ENCODE results near the gene NTF3.
"Not testable (repeated sequence)": the region's sequence is repeated elsewhere in the genome, so short reads cannot be mapped to it uniquely, and the experiment has no call there.

The NTF3 gene

DNA sequence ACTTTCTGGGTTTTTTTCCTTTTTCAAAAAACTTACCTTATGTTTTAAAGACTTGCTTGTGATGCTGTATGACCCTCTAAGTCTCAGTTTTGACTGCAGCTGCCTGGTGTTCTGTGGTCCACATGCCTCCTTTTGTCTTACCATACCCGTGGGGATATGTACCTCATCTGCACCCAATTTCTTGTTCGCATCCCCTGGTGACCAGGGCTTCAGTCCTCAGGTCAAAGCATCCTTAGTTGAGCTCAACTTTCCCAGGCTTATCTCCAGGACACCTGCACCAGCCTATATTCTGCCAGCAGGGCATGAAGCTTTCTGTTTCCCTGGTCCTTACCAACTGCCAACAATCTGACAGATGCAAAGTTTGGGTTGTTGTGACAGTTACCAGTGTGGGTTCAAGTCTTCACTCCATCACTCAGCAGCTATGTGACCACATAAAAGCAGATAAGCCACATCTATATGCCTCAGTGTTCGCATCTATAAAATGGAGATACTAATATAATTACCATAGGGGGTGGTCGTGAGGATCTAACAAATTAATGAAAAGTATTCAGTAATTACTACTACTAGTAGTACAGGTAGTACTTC, 94.0 kb downstream of the NTF3 start:
- Histone ChIP-seq H3K4me1 (ENCODE audit: low read length) (no peaks in the 10 kb centered on the region), H3K27me3 (ENCODE audit: low read depth, low read length) (0 out of 2 replicates have a peak, but pooled peaks cover 11% of the 10 kb centered on the region), H3K36me3 (replicated peaks; ENCODE audit: low read depth, low read length) (no peaks in the 10 kb centered on the region), H3K4me2 (ENCODE audit: low read length) (no peak overlapping the region), H3K27ac (ENCODE audit: low read length) (no peak overlapping the region), H3K9me3 (ENCODE audit: insufficient read depth, low read length) (no peaks in the 10 kb centered on the region), H3K4me3 (ENCODE audit: low read length) (no peak overlapping the region), H3K79me2 (ENCODE audit: low read length) (no peaks in the 10 kb centered on the region), H2AFZ (ENCODE audit: low read depth, low read length) (no peak overlapping the region), H3K9ac (ENCODE audit: low read length) (no peak overlapping the region), H4K20me1 (ENCODE audit: insufficient read depth, low read length) (no peaks in the 10 kb centered on the region)
- TF ChIP-seq EZH2phosphoT487 (IDR thresholded peaks at IDR 0.05; ENCODE audit: low read depth), result no peak
- TF ChIP-seq, protein P1, sequence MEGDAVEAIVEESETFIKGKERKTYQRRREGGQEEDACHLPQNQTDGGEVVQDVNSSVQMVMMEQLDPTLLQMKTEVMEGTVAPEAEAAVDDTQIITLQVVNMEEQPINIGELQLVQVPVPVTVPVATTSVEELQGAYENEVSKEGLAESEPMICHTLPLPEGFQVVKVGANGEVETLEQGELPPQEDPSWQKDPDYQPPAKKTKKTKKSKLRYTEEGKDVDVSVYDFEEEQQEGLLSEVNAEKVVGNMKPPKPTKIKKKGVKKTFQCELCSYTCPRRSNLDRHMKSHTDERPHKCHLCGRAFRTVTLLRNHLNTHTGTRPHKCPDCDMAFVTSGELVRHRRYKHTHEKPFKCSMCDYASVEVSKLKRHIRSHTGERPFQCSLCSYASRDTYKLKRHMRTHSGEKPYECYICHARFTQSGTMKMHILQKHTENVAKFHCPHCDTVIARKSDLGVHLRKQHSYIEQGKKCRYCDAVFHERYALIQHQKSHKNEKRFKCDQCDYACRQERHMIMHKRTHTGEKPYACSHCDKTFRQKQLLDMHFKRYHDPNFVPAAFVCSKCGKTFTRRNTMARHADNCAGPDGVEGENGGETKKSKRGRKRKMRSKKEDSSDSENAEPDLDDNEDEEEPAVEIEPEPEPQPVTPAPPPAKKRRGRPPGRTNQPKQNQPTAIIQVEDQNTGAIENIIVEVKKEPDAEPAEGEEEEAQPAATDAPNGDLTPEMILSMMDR (IDR thresholded peaks at IDR 0.05; ENCODE audit: low read depth, low read length), result no peak

DNA sequence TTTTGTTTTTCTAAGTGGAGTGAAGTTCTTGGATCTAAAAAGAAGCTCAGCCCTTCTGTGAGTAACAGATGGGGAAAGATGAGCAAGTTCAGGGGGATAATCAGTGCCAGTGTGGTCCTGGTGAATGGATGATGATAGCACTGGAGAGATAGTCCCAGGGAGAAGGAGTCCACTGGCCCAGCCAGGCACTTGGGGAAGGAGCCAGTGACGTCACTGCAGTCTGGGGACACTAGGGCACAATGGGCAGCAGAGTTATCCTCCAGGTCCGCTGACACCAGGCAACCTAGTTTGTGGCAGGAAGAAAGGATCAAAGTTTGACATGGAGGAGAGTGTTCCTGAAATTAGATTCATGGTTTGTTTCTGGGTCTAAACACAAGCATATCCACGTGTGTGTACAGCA, 101.5 kb downstream of the NTF3 start:
- H3K27me3 ChIP-seq (ENCODE audit: low read depth, low read length), result peaks cover 20% of the 10 kb centered on the region
- no peak overlapping the region for H3K4me2 ChIP-seq (ENCODE audit: low read length)
- H4K20me1 ChIP-seq (ENCODE audit: insufficient read depth, low read length), result no peaks in the 10 kb centered on the region
- no peaks in the 10 kb centered on the region for H3K79me2 ChIP-seq (ENCODE audit: low read length)
- no peaks in the 10 kb centered on the region for H3K9me3 ChIP-seq (ENCODE audit: insufficient read depth, low read length)
- no peak overlapping the region for H3K4me3 ChIP-seq (ENCODE audit: low read length)
- H3K4me1 ChIP-seq (ENCODE audit: low read length), result no peaks in the 10 kb centered on the region
- H3K36me3 ChIP-seq (replicated peaks; ENCODE audit: low read depth, low read length), result no peaks in the 10 kb centered on the region
- TF ChIP-seq EZH2phosphoT487 (IDR thresholded peaks at IDR 0.05; ENCODE audit: low read depth), result no peak
- TF ChIP-seq, protein P1 (IDR thresholded peaks at IDR 0.05; ENCODE audit: low read depth, low read length), result no peak
- H3K9ac ChIP-seq (ENCODE audit: low read length), result no peak overlapping the region
- H2AFZ ChIP-seq (ENCODE audit: low read depth, low read length), result no peak overlapping the region
- no peak overlapping the region for H3K27ac ChIP-seq (ENCODE audit: low read length)

DNA sequence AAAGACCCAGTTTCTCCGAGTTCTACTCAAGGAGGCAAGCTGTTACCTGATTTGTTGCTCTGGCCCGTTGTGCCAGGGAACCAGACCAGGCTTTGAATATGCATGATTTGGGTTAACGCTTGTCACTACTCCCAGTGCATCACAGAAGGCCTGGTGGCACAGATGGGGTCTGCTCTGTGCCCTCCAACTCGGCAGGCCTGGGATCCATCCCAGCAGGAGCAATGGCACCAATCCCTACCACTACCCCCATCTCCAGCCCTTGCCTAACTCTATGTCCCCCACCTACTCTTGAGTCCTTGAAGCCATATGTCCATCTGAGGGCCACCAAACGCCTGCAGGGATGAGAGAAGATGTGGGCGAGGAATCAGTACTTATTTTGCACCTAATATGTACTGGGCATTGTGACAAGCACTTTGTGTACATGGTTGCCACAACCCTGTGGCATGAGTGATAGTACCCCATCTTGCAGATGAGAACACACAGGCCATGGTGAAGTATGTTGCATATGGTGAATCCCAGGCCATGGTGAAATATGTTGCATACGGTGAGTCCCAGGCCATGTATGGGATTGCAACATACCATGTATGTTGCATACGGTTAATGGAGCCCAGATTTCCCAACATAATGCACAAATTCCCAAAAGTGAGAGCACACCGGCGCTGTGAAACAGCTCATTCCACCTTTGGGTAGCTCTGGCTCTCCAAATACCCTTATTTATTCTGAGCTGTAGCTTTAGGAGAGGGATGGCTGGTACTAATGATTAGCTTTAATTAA, 102.7 kb downstream of the NTF3 start:
- Histone ChIP-seq H3K36me3 (replicated peaks; ENCODE audit: low read depth, low read length) (no peaks in the 10 kb centered on the region), H3K4me1 (ENCODE audit: low read length) (no peaks in the 10 kb centered on the region), H4K20me1 (ENCODE audit: insufficient read depth, low read length) (no peaks in the 10 kb centered on the region), H3K4me3 (ENCODE audit: low read length) (no peak overlapping the region), H3K9ac (ENCODE audit: low read length) (no peak overlapping the region), H3K4me2 (ENCODE audit: low read length) (no peak overlapping the region), H3K27ac (ENCODE audit: low read length) (no peak overlapping the region), H3K9me3 (ENCODE audit: insufficient read depth, low read length) (no peaks in the 10 kb centered on the region), H2AFZ (ENCODE audit: low read depth, low read length) (no peak overlapping the region), H3K27me3 (ENCODE audit: low read depth, low read length) (peaks cover 21% of the 10 kb centered on the region), H3K79me2 (ENCODE audit: low read length) (no peaks in the 10 kb centered on the region)
- TF ChIP-seq, protein P1 (IDR thresholded peaks at IDR 0.05; ENCODE audit: low read depth, low read length), result no peak
- no peak for TF ChIP-seq EZH2phosphoT487 (IDR thresholded peaks at IDR 0.05; ENCODE audit: low read depth)

DNA sequence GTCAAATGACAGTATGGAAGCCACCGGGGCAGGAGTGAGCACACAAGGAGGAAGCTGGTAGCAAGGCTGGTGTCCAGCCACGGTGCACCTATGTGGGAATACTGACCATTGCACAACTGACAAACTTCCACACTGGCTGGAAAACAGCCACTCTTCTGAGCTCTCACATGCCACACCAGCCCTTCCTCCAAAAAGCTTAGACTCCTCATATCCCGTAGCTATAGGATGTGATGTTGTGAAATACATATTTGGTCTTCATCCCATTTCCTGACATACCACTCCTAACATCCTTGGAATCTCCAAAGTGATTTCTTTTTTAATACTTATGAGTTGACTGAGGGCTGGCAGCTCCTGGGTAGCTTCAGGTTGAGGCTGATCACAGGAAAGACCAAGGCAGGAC, 103.6 kb downstream of the NTF3 start:
- no peak overlapping the region for H2AFZ ChIP-seq (ENCODE audit: low read depth, low read length)
- H3K27me3 ChIP-seq (ENCODE audit: low read depth, low read length), result peaks cover 21% of the 10 kb centered on the region
- H3K9ac ChIP-seq (ENCODE audit: low read length), result no peak overlapping the region
- no peak overlapping the region for H3K4me2 ChIP-seq (ENCODE audit: low read length)
- no peak for TF ChIP-seq EZH2phosphoT487 (IDR thresholded peaks at IDR 0.05; ENCODE audit: low read depth)
- TF ChIP-seq, protein P1 (IDR thresholded peaks at IDR 0.05; ENCODE audit: low read depth, low read length), result no peak
- no peak overlapping the region for H3K4me3 ChIP-seq (ENCODE audit: low read length)
- no peaks in the 10 kb centered on the region for H3K36me3 ChIP-seq (replicated peaks; ENCODE audit: low read depth, low read length)
- H3K79me2 ChIP-seq (ENCODE audit: low read length), result no peaks in the 10 kb centered on the region
- H4K20me1 ChIP-seq (ENCODE audit: insufficient read depth, low read length), result no peaks in the 10 kb centered on the region
- H3K4me1 ChIP-seq (ENCODE audit: low read length), result no peaks in the 10 kb centered on the region
- H3K27ac ChIP-seq (ENCODE audit: low read length), result no peak overlapping the region
- H3K9me3 ChIP-seq (ENCODE audit: insufficient read depth, low read length), result no peaks in the 10 kb centered on the region

DNA sequence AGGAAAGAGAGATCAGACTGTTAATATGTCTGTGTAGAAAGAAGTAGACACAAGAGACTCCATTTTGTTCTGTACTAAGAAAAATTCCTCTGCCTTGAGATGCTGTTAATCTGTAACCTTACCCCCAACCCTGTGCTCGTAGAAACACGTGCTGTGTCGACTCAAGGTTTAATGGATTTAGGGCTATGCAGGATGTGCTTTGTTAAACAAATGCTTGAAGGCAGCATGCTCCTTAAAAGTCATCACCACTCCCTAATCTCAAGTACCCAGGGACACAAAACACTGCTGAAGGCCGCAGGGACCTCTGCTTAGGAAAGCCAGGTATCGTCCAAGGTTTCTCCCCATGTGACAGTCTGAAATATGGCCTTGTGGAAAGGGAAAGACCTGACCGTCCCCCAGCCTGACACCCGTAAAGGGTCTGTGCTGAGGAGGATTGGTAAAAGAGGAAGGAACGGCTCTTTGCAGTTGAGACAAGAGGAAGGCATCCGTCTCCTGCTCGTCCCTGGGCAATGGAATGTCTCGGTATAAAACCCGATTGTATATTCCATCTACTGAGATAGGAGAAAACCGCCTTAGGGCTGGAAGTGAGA, 105.2 kb downstream of the NTF3 start:
- H3K4me1 ChIP-seq (ENCODE audit: low read length); H3K9ac ChIP-seq (ENCODE audit: low read length); H3K27ac ChIP-seq (ENCODE audit: low read length); H4K20me1 ChIP-seq (ENCODE audit: insufficient read depth, low read length); H3K27me3 ChIP-seq (ENCODE audit: low read depth, low read length); H3K4me3 ChIP-seq (ENCODE audit: low read length); H2AFZ ChIP-seq (ENCODE audit: low read depth, low read length); H3K4me2 ChIP-seq (ENCODE audit: low read length); H3K9me3 ChIP-seq (ENCODE audit: insufficient read depth, low read length); H3K79me2 ChIP-seq (ENCODE audit: low read length); H3K36me3 ChIP-seq (replicated peaks; ENCODE audit: low read depth, low read length): not testable (repeated sequence)
